HL-60/S4 (cell line): ENCODE measurements around the gene PEX7.
"Not testable (repeated sequence)": the region's sequence is repeated elsewhere in the genome, so short reads cannot be mapped to it uniquely, and the experiment has no call there.

Experiments
- in situ Hi-C: fragments of 300-500 bp; cut with MboI; formaldehyde crosslinking; loops from 2 replicates; pipeline ENCODE4 v1.14.3; 2022; ENCODE audit warnings: low sequenced_read_pairs

PEX7 gene

GRCh38 chr6:136890986-136891385, 68.6 kb downstream of the PEX7 start:
- in situ Hi-C loops: no loop called here

- in situ Hi-C loops: no loop called here
Observed at GRCh38 chr6:136893187-136893586, 70.8 kb downstream of the PEX7 start.

- in situ Hi-C loops: no loop called here
Observed at GRCh38 chr6:136895901-136896300, 73.5 kb downstream of the PEX7 start.

- in situ Hi-C loops: no loop called here
Observed at GRCh38 chr6:136897071-136897470, 74.7 kb downstream of the PEX7 start.

GRCh38 chr6:136901212-136901784, 78.9 kb downstream of the PEX7 start:
- in situ Hi-C loops: no loop called here

GRCh38 chr6:136904477-136904876, 82.1 kb downstream of the PEX7 start:
- in situ Hi-C loops: not testable (repeated sequence)

GRCh38 chr6:136914947-136915346, 92.6 kb downstream of the PEX7 start:
- in situ Hi-C loops: no loop called here

GRCh38 chr6:136918706-136919105, 96.3 kb downstream of the PEX7 start:
- in situ Hi-C loops: no loop called here

- in situ Hi-C loops: no loop called here
Observed at GRCh38 chr6:136920216-136920615, 97.8 kb downstream of the PEX7 start.

GRCh38 chr6:136920671-136921380, 98.4 kb downstream of the PEX7 start:
- in situ Hi-C loops: no loop called here

GRCh38 chr6:136921381-136921935, 99.1 kb downstream of the PEX7 start:
- in situ Hi-C loops: no loop called here

GRCh38 chr6:136921936-136922684, 99.7 kb downstream of the PEX7 start, which contains the start of gene SLC35D3:
TSS of gene SLC35D3 (plus strand) at chr6:136922301. CDS start at chr6:136922429, 128 bp downstream.
- in situ Hi-C loops: no loop called here

- in situ Hi-C loops: no loop called here
Observed at GRCh38 chr6:136922685-136923006, 100.3 kb downstream of the PEX7 start.

GRCh38 chr6:136923116-136923953, 100.9 kb downstream of the PEX7 start:
- in situ Hi-C loops: no loop called here

- in situ Hi-C loops: no loop called here
Observed at GRCh38 chr6:136923954-136924673, 101.7 kb downstream of the PEX7 start.

GRCh38 chr6:136926383-136926782, 104.0 kb downstream of the PEX7 start:
- in situ Hi-C loops: no loop called here

GRCh38 chr6:136927292-136927691, 104.9 kb downstream of the PEX7 start:
- in situ Hi-C loops: no loop called here

- in situ Hi-C loops: no loop called here
Observed at GRCh38 chr6:136930528-136930927, 108.1 kb downstream of the PEX7 start.

GRCh38 chr6:136932599-136932998, 110.2 kb downstream of the PEX7 start:
- in situ Hi-C loops: no loop called here

GRCh38 chr6:136945072-136945471, 122.7 kb downstream of the PEX7 start:
- in situ Hi-C loops: no loop called here
